ENCODE results near the gene MBOAT2. TPM values are rescaled to one million over a fixed set of nuclear protein-coding genes. Genes with fewer than 3 reads are reported as not detected.

The MBOAT2 gene
- total and polyA plus RNA-seq, 2 experiments from 2014 or later: 15.9 to 22.7 TPM

DNA sequence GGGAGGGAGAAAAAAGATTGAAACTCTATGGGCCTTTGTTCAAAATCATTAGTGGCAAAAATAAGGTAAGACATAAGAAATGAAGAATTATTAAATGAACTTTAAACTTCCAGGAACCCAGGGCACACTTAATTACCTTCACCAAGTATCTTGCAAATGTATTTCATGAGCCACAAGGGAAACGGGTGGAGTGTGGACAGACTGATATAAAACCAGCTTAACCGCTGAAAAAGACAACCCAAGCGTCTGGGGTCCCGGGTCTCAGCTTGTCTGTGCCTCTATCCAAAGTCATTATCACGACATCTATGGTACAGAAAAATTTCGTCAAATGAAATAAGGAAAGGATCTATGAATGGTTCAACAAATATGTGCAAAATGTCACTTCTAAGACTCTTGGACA, 13.9 kb upstream of the MBOAT2 start (continued):
- TF ChIP-seq EZH2 (IDR thresholded peaks at IDR 0.05; ENCODE audit: low read depth, unreplicated experiment) (no peak), JUNB (IDR thresholded peaks at IDR 0.05; ENCODE audit: unreplicated experiment) (no peak), ZNF462 (CRISPR knock-in tag; IDR thresholded peaks at IDR 0.05) (no peak)
- TF ChIP-seq, protein P1, sequence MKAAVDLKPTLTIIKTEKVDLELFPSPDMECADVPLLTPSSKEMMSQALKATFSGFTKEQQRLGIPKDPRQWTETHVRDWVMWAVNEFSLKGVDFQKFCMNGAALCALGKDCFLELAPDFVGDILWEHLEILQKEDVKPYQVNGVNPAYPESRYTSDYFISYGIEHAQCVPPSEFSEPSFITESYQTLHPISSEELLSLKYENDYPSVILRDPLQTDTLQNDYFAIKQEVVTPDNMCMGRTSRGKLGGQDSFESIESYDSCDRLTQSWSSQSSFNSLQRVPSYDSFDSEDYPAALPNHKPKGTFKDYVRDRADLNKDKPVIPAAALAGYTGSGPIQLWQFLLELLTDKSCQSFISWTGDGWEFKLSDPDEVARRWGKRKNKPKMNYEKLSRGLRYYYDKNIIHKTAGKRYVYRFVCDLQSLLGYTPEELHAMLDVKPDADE (IDR thresholded peaks at IDR 0.05): no peak

DNA sequence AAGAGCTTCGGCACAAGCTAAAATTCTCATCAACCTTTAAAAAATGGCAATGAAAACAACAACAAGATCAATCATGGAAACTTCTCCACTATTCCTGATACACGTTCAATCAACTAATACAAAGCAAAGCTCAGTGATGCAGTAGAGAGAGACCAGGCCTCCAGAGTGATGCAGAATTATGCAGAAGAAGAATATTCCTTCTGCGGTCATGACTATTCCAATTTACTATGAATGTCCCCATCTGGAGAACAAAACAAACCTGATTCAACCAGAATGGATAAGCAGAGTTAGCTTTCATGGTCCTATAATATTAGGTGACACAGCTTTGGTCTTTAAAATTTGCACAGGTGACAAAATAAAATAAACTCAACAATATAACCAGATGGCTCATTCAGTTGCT, 12.5 kb upstream of the MBOAT2 start:
- no peak for ATAC-seq
- H3K36me3 ChIP-seq (ENCODE audit: insufficient read depth): no peaks in the 10 kb centered on the region
- Mint-ChIP-seq H3K27me3 (ENCODE audit: insufficient read depth, low read depth, poor library complexity) (no peaks in the 10 kb centered on the region), H3K27ac (no peak overlapping the region), H3K4me3 (no peak overlapping the region), H3K36me3 (ENCODE audit: low read depth) (no peaks in the 10 kb centered on the region), H3K9me3 (no peaks in the 10 kb centered on the region), H3K4me1 (no peaks in the 10 kb centered on the region)
- H3K79me2 ChIP-seq (replicated peaks; ENCODE audit: insufficient read depth): no peaks in the 10 kb centered on the region
- H3K27me3 ChIP-seq (ENCODE audit: insufficient read depth): no peaks in the 10 kb centered on the region
- DNase-seq (ENCODE audit: low spot score): no peak
- H4K20me1 ChIP-seq (replicated peaks; ENCODE audit: insufficient read depth): no peaks in the 10 kb centered on the region
- no peaks in the 10 kb centered on the region for H3F3A ChIP-seq (replicated peaks; ENCODE audit: low read depth)
- no peak overlapping the region for H3K4me2 ChIP-seq
- no peak overlapping the region for H3K27ac ChIP-seq (ENCODE audit: low read depth)
- no peaks in the 10 kb centered on the region for H3K9me2 ChIP-seq (ENCODE audit: insufficient read depth)
- H3K4me3 ChIP-seq: no peak overlapping the region
- no peak overlapping the region for H2AFZ ChIP-seq
- no peaks in the 10 kb centered on the region for H3K4me1 ChIP-seq (ENCODE audit: insufficient read depth)
- TF ChIP-seq CREB1 (CRISPR knock-in tag; IDR thresholded peaks at IDR 0.05; ENCODE audit: low read depth) (no peak), ZNF462 (CRISPR knock-in tag; IDR thresholded peaks at IDR 0.05) (no peak), ZNF331 (CRISPR knock-in tag; IDR thresholded peaks at IDR 0.05; ENCODE audit: low read depth) (no peak), JUNB (IDR thresholded peaks at IDR 0.05; ENCODE audit: unreplicated experiment) (no peak)

Data from GM23338 (cell line).